ENCODE data around the gene AKNAD1.

AKNAD1 gene

DNA sequence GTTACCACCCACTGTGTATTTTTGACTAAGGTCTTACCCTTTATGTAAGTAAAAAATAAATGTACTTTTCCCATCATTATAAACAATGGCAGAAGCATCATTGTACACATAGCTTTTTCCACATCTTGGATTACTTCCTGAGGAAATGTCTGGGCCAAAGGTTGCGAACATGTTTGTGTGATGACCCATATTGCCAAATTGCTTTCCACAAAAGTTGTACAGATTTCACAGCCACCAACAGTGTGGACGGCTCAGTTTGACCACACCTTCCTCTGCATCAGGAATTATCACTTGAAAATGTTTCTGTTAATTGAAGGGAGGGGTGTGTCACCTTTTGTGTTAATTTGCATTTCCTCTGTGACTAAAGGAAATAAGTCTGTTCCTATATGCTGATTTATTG is 25.7 kb downstream of the AKNAD1 start:
- no peak for DNase-seq

DNA sequence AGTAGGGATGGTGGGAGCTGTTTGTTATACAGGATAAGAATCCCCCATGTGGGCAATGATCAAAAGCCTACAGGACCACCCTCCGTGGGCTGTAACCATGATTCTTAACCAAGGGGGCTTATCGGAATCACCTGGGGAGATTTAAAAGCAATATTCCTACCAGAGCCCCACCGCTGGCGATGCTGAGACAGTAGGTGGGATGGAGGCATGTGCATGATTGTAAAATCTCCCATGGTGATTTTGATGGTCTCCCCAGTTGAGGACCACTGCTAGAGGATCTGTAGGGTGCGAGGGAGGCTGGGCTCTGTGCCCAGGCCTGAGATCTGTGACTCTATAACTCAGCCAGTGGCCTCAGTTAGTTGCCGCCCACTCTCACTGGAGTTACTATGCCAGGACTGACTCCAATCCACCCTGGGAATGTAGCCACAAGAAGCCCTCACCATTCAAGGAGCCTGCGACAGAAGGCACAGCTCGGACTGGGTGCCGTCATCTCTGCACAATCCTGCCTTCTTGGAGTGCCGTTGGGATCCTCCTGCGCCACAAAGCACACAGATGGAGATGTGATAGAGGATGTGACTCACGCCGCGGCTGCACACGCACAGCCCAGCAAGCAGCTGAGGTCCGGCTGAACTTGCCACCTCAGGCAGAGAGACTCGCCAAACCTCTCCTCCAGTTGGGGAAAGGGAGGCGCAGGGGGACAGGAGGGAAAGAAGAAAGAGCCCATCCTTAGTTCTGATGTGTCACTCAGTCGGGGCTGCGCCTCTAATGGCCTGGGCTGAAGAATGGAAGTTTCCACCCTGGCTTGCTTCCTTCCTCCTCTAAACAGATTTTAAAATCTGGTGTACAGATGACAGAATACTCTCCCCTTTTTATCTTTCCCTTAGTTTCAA is 26.5 kb downstream of the AKNAD1 start:
- DNase-seq: peak in 43 of 51 donors; percentile 12 to 76 (median 46)

DNA sequence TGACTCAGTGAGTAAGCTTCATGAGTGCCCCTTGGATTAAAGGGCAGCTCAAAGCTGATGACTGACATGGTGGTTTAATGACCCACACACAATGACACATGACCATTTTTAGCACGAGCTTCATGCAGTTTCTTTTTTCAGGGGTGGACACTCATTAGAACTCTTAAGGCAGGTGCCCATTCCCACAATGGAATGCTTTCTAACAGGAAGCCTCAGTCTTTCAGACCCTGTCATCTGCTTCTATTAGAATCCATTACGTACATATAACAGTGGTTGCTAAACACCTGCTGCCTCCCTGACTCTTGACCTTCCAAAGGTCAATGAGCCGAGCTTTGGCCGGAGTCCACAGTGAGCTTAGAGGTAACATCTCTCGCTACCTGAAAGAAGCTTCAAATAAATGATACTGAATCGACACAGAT is 27.4 kb downstream of the AKNAD1 start:
- no peak for DNase-seq

DNA sequence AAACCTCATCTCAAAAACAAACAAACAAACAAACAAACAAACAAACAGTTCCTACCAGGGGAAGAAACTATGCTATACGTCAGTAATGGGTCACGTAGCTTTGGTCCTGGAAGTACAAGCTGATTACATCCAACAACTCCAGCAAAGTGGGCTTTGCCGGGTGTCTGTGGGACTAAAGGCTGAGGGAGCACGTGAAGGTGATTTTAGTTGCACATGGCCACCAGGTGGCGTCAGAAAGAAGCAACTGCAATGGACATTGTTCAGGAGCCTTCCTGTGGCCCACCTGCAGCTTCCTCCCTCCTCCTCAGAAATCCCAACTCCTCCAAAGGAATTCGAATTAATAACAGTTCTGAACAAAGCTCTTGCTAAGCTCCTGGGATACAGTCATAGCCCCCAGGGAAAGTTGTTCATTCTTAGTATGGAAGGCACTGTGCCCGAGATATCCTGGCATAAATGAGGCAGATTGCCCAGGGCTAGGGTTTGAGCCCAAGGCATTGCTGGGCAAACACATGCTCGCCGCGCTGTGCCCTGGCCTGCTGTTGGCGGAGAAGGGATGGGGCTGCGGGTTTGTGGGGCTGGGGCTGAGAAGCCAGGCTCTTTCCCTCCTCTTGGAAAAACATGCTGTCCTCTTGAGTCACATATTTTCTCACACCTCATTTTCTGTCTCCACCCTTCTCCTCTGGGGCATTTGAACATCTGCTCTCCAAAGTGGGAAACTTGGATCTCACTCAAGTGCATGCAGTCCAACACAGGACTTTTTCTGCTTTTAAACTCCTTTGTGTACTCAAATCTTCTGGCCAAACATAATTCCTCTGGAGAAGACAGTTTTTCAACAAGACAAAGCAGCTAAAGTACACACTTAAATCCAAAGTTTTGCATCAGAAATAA is 28.6 kb downstream of the AKNAD1 start:
- peak in 49 of 51 donors; percentile 13 to 82 (median 54) for DNase-seq

DNA sequence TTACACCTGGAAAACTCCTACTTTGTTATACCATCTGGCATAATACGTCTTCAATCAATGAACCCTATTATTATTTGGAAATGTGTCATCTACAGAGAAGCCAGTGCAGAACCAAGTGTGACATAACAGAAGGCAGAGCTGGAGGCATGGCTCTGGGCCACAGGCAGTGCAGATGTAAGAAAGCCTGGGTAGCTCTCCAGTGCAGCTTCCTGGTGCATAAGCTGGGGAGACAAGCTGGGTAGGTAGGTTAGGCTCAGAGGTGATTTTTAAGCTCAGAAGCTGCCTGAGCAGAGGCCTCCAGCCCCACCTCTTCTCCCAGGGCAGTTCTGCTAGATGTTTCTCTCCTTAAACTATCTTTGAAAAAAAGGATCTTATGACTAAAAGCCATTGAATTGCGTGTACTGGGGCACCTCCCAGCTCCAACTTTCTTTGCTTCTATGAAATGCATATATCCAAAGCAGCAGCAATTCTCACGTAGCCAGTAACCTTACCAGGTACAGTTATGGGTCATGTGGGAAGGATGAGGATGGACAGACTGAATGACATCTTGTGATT is 30.7 kb downstream of the AKNAD1 start:
- peak in 11 of 51 donors; percentile 3 to 33 (median 12) for DNase-seq

GRCh38 chr1:108824051-108824450 is 32.8 kb downstream of the AKNAD1 start:
- no peak for DNase-seq

- DNase-seq: no peak
Measured at GRCh38 chr1:108823632-108824031, 33.3 kb downstream of the AKNAD1 start.

DNA sequence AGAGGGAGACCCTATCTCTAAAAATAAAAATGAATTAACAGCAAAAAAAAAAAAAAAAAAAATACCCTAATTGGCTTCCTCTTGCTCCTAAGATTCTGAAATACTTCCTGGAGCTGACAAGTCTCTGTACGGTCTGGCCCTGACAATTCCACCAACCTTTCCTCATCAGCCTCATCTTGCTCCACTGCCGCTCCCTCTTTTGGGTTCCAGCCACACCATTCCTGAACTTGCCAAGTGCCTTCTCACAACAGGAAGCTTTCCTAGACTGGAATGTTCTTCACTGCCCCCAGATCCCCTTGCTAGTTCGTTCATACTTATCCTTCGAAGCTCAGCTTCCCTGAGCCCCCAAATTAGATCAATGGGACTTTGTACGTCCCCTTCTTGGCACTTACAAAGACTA is 37.0 kb downstream of the AKNAD1 start:
- no peak for DNase-seq

- DNase-seq: no peak
Measured at GRCh38 chr1:108817811-108818210, 39.1 kb downstream of the AKNAD1 start.

DNA sequence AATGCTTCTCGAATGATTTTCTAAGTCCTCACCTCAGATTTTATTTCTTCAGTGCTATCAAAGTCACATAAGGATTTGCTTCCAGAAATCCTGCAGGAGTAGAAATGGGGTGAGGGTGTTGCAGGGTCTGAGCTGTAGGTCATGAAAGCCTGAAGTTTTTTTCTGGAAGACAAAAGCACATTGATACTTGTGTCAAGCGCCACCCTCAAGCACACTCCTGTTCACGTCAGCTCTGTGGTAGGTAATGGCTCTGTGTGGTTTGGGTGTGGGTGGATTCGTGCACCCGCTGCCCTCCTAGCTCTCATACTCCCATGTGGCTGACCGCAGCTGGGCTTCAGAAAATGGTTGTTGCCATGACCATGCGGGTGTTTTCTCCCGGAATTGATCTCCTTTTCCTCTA is 39.9 kb downstream of the AKNAD1 start:
- DNase-seq: peak in 29 of 51 donors; percentile 8 to 89 (median 38)

- peak in 49 of 51 donors; percentile 20 to 93 (median 73) for DNase-seq
Measured at GRCh38 chr1:108816049-108816893, 40.6 kb downstream of the AKNAD1 start.

DNA sequence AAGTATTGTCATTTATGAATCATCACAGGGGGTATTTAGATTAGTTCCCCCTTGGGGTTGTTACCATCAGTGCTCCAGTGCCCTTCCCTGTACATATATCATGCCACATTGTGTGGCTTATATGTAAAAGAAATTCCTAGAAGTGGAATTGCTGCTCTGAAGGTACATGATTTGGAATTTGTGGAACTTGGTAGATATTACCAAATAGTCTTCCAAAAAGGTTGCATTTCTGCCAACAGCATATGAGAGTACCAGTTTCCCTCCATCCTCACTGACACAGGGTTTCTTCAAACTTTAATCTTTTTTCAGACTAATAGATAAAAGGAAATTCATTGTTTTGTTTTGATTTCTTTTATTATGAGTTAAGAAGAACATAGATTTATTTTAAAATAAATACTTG is 41.3 kb downstream of the AKNAD1 start:
- no peak for DNase-seq

GRCh38 chr1:108814343-108815125 is 42.4 kb downstream of the AKNAD1 start:
- peak in 11 of 51 donors; percentile 5 to 57 (median 25) for DNase-seq

DNA sequence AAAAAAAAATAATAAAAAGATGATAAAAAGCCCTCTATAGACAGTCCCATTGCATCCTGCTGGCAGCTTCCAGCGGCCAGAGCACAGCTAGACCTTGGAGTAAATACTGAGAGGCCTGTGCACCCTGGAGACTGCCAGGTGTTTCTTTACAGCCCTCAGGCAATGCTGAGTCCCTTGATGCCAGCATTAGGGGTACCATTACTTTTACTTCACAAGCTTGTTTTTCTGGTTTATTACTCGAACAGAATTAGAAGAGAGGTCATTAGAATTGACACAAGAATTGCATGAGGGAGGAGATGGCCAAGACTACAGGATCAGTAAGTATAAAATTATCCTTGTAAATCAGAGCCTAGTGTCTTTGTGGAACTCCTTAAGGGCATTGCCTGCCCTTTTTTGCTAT is 43.6 kb downstream of the AKNAD1 start:
- DNase-seq: no peak

- no peak for DNase-seq
Measured at GRCh38 chr1:108811611-108812010, 45.3 kb downstream of the AKNAD1 start.

DNA sequence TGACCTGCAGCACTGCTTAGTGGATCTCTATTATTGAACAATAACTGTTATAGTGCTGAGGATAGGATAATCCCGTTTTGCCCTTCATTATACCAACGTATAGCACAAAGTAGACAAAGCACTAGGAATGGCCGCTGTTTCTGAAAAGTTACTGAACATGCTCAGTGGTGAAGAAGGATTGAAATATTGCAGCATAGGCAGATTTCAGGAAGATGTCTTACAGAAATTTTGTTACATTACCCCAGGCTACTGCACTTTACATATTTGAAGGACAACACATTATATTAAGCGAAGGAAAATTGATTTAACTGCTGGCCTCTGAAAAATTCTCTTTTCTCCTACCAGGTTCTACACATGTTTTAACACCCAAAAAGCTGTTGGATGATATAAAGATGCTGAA is 48.5 kb downstream of the AKNAD1 start:
- DNase-seq: no peak

GRCh38 chr1:108803548-108803947 is 53.3 kb downstream of the AKNAD1 start:
- no peak for DNase-seq

DNA sequence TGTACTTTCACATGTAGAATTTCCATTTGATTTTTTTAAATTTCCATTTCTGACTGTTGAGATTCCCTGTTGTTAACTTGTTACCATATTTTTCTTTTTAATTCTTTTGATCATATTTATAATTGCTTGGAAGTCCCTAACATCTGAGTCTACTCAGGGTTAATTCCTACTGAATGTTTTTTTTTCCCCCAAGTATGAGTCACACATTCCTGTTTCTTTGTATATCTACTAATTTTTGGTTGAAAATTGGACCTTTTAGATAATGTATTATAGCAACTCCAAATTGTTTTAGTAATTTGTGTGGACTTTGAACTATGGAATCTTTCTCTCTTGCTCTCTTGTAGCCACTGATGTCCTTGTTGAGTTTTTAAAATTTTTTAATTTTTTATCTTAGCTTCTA is 55.8 kb downstream of the AKNAD1 start:
- DNase-seq: no peak

DNA sequence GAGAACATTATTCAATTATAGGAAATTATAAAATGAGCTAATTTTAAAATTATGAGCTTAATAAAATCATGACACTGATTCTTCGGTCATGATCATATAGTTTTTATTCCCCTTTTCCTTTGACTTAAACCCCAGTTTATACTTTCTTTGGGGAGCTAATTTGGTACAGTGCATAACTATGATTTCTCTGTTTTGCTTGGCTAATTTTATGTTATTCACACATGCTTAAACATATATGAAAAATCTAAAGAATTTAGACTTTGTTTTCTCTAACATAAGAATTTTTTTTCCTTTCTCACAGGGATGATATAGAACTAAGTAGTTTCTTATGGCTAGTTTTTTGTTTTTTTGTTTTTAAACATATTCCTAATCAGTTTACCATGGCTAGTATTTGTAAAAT is 57.9 kb downstream of the AKNAD1 start:
- no peak for DNase-seq

DNA sequence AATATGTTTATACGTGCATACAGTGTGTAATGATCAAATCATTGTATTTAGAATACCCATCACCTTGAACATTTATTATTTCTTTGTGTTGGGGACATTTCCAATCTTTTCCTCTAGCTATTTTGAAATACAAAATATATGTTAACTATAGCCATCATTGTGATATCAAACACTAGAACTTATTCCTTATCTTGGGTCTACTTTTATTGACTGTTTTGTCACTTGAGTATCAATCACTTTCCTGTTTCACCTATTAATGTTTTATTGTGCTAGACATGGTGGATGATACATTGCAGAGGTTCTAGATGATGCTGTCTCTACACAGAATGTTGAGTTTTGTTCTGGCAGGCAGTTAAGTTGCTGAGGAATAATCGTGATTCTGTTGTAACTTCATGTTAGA is 64.5 kb downstream of the AKNAD1 start:
- DNase-seq: no peak

All from hypothalamus (tissue), 51 donors.